ENCODE results near the gene CARD11. TPM values are rescaled to one million over a fixed set of nuclear protein-coding genes. Genes with fewer than 3 reads are reported as not detected.
A peak's percentile ranks its signal among the peaks of the same experiment; 100 is the strongest.

The CARD11 gene
- total and polyA plus RNA-seq, 2 of the 13 experiments (the other 11 are each of a cell fraction or from before 2014, with no cell fraction given) = 0.04 TPM; not detected in 1

DNA sequence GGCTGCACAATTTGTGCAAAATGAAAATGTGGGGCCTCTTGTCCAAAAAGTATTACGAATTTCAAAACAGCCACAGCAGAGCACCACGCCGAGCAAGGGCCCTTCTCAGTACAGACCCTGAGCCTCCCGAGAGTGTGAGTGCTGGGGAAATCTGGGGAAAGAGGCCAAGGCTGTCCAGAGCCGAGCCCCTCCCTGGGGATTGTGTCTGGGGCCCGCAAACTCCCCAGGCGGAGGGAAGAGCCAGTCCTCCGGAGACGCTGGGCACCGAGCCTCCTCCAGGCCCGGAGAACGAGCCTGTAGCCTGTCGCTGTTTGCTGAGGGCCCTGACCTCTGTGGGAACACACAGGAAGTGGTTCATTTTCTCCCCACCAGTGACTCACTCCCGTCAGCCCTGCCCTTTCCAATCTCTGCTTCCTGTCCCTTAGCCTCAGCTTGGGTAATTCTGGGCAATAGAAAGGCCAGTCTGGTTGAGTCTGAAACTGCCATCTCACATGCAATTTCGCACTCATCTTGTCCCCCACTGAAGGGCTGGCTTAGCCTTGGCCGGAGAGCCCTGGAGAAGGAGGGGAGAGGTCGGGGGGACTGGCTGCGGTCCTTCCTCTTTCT lies 180.1 kb downstream of the CARD11 start (continued):
- TF ChIP-seq SETDB1 (CRISPR knock-in tag; IDR thresholded peaks at IDR 0.05; ENCODE audit: borderline replicate concordance) = no peak
- TF ChIP-seq ZNF451 (CRISPR knock-in tag; IDR thresholded peaks at IDR 0.05) = no peak

DNA sequence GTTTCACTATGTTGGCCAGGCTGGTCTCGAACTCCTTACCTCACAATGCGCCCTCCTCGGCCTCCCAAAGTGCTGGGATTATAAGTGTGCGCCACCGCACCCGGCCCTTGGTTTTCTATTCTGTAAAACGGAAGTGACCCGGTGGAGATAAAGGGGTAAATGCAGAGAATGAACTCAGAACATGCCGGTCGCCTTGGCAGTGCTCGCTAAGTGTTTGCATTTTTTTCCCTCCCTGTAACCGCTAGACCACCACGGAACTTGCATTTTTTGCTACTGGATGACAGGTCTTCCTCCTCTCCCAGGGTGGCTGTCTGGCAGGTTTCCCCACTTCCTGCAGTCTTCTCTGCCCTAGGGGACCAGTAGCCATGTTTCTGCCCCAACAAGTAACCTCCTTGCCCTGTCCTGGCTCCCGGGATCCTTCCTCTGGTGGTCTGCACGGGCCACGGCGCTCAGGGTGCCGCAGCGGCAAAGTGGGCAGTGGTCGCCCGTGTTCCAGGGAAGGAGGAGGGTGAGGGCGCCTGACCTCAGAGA lies 180.8 kb downstream of the CARD11 start:
- Histone ChIP-seq H3K4me2 (ENCODE audit: low read depth, low read length) (peak overlapping the region; percentile 96), H3K79me2 (ENCODE audit: insufficient read depth, low read length) (no peaks in the 10 kb centered on the region), H3K27me3 (ENCODE audit: control insufficient read depth in 1 of 2, insufficient read depth in 2 of 2, low read length in 2 of 2) (no peaks in the 10 kb centered on the region), H3K4me1 (ENCODE audit: insufficient read depth, low read length) (peaks cover 53% of the 10 kb centered on the region), H2AFZ (ENCODE audit: low read length) (no peak overlapping the region), H3K36me3 (replicated peaks in 1 of 2; ENCODE audit: control insufficient read depth in 1 of 2, insufficient read depth in 2 of 2, low read length in 2 of 2) (no peaks in the 10 kb centered on the region), H3K4me3 (replicated peaks in 1 of 3; ENCODE audit: insufficient read depth in 1 of 3, low read depth in 2 of 3, low read length in 3 of 3) (peak overlapping the region; percentile 58 to 74 (median 60)), H3K9ac (ENCODE audit: insufficient read depth, low read depth, low read length) (peak overlapping the region; percentile 92), H3K27ac (ENCODE audit: extremely low read length, insufficient read depth, low read length) (peak overlapping the region; percentile 94), H3K9me3 (ENCODE audit: low read length) (no peaks in the 10 kb centered on the region), H4K20me1 (ENCODE audit: insufficient read depth, low read length) (no peaks in the 10 kb centered on the region)
- TSS peak; percentile 97 for BruUV-seq (replicated peaks)
- ATAC-seq (peak; percentile 32), FAIRE-seq (no peak), DNase-seq (ENCODE audit: low spot score) (no peak)
- in situ Hi-C loops (cut with HindIII; ENCODE audit: extremely low pct_ligation_motif_present, low pct_unique_long_range_greater_than_20kb) (no loop called here), intact Hi-C loops (cut with micrococcal nuclease; ENCODE audit: unreplicated experiment) (loop anchor here (5.0 to 10.0 kb wide), 2 partner anchors 61 to 1032 kb away; no protein-coding TSS in a partner anchor)
- 60% methylated on average over 18 of the region's 22 CpGs for WGBS (ENCODE audit: low lambda C conversion rate)
- ChIA-PET CTCF (ENCODE audit: low intra/inter-chr PET ratio, low total read pairs) (no interaction called here), POLR2A (interaction anchor here (1.1 kb wide), 1 partner anchor 102 kb away, joined by 4 read pairs; no protein-coding TSS in a partner anchor)
- TF ChIP-seq GPN1 (CRISPR knock-in tag; IDR thresholded peaks at IDR 0.05; ENCODE audit: borderline replicate concordance) (no peak), CEBPB (IDR thresholded peaks at IDR 0.05; ENCODE audit: borderline replicate concordance, low read depth, low read length) (no peak), ZNF558 (CRISPR knock-in tag; IDR thresholded peaks at IDR 0.05; ENCODE audit: borderline replicate concordance) (0 out of 2 replicates have a peak, but pooled peaks have one; percentile 63), ZNF615 (CRISPR knock-in tag; IDR thresholded peaks at IDR 0.05; ENCODE audit: borderline replicate concordance) (0 out of 2 replicates have a peak, but pooled peaks have one; percentile 69), HES4 (CRISPR knock-in tag; IDR thresholded peaks at IDR 0.05; ENCODE audit: borderline replicate concordance) (no peak), ZNF772 (CRISPR knock-in tag; IDR thresholded peaks at IDR 0.05) (0 out of 2 replicates have a peak, but pooled peaks have one; percentile 4), ZNF460 (CRISPR knock-in tag; IDR thresholded peaks at IDR 0.05; ENCODE audit: borderline replicate concordance) (peak; percentile 20; the same call in 1 of the 2 replicates), ZC3H4 (CRISPR knock-in tag; IDR thresholded peaks at IDR 0.05; ENCODE audit: borderline replicate concordance) (peak; percentile 77; the same call in 1 of the 2 replicates), ONECUT2 (CRISPR knock-in tag; IDR thresholded peaks at IDR 0.05) (no peak), ZNF30 (CRISPR knock-in tag; IDR thresholded peaks at IDR 0.05) (no peak), CHD2 (IDR thresholded peaks at IDR 0.05; ENCODE audit: low read depth, low read length) (no peak), ZBTB38 (CRISPR knock-in tag; IDR thresholded peaks at IDR 0.05) (peak; percentile 50; the same call in 1 of the 2 replicates), ZEB1 (IDR thresholded peaks at IDR 0.05; ENCODE audit: insufficient replicate concordance, low read depth) (no peak), ZNF383 (CRISPR knock-in tag; IDR thresholded peaks at IDR 0.05; ENCODE audit: borderline replicate concordance) (no peak), ZFP37 (CRISPR knock-in tag; IDR thresholded peaks at IDR 0.05; ENCODE audit: borderline replicate concordance) (no peak)
- TF ChIP-seq, protein P1, sequence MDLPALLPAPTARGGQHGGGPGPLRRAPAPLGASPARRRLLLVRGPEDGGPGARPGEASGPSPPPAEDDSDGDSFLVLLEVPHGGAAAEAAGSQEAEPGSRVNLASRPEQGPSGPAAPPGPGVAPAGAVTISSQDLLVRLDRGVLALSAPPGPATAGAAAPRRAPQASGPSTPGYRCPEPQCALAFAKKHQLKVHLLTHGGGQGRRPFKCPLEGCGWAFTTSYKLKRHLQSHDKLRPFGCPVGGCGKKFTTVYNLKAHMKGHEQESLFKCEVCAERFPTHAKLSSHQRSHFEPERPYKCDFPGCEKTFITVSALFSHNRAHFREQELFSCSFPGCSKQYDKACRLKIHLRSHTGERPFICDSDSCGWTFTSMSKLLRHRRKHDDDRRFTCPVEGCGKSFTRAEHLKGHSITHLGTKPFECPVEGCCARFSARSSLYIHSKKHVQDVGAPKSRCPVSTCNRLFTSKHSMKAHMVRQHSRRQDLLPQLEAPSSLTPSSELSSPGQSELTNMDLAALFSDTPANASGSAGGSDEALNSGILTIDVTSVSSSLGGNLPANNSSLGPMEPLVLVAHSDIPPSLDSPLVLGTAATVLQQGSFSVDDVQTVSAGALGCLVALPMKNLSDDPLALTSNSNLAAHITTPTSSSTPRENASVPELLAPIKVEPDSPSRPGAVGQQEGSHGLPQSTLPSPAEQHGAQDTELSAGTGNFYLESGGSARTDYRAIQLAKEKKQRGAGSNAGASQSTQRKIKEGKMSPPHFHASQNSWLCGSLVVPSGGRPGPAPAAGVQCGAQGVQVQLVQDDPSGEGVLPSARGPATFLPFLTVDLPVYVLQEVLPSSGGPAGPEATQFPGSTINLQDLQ (CRISPR knock-in tag; IDR thresholded peaks at IDR 0.05) = 0 out of 2 replicates have a peak, but pooled peaks have one; percentile 63
- TF ChIP-seq, protein P2, sequence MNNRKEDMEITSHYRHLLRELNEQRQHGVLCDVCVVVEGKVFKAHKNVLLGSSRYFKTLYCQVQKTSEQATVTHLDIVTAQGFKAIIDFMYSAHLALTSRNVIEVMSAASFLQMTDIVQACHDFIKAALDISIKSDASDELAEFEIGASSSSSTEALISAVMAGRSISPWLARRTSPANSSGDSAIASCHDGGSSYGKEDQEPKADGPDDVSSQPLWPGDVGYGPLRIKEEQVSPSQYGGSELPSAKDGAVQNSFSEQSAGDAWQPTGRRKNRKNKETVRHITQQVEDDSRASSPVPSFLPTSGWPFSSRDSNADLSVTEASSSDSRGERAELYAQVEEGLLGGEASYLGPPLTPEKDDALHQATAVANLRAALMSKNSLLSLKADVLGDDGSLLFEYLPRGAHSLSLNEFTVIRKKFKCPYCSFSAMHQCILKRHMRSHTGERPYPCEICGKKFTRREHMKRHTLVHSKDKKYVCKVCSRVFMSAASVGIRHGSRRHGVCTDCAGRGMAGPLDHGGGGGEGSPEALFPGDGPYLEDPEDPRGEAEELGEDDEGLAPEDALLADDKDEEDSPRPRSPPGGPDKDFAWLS (CRISPR knock-in tag; IDR thresholded peaks at IDR 0.05; ENCODE audit: borderline replicate concordance) = no peak
